Neural crest cell (in vitro differentiated cells): ENCODE data around the gene MEIOSIN. TPM values are rescaled to one million over a fixed set of nuclear protein-coding genes. Genes with fewer than 3 reads are reported as not detected.

Experiments used
- DNase-seq: peaks from one replicate; pipeline ENCODE4 v3.0.0; 2021; ENCODE audit warnings: low read depth, mixed read lengths, low spot score
- H3K27ac Mint-ChIP-seq: one replicate; pipeline ENCODE4 v1.8.0; 2021; ENCODE audit warnings: mild to moderate bottlenecking, mixed read lengths; ENCODE audit not compliant: unreplicated experiment
- H3K27me3 Mint-ChIP-seq: 2 replicates; pipeline ENCODE4 v1.8.0; 2021; ENCODE audit warnings: low read depth, mild to moderate bottlenecking, mixed read lengths
- H3K36me3 Mint-ChIP-seq: 2 replicates; pipeline ENCODE4 v1.8.0; 2021; ENCODE audit warnings: low read depth, mild to moderate bottlenecking, mixed read lengths
- H3K4me1 Mint-ChIP-seq: 2 replicates; pipeline ENCODE4 v1.8.0; 2021; ENCODE audit warnings: mixed read lengths
- H3K4me3 Mint-ChIP-seq: one replicate; pipeline ENCODE4 v1.8.0; 2021; ENCODE audit warnings: mild to moderate bottlenecking, mixed read lengths
- H3K9me3 Mint-ChIP-seq: 2 replicates; pipeline ENCODE4 v1.8.0; 2021; ENCODE audit warnings: mixed read lengths
- CTCF ChIP-seq: fragments of 200-600 bp; sonication (generic); conservative IDR thresholded peaks from 2 replicates; pipeline ENCODE4 v1.5.0; 2021; ENCODE audit warnings: antibody characterized with exemption, mild to moderate bottlenecking
- total RNA-seq: library from RNA; stranded (reverse); gene quantifications from 2 replicates; pipeline ENCODE4 v1.2.1, GENCODE V29; 2021

The MEIOSIN gene
- total RNA-seq, 1 donor from 2014 or later = not detected

DNA sequence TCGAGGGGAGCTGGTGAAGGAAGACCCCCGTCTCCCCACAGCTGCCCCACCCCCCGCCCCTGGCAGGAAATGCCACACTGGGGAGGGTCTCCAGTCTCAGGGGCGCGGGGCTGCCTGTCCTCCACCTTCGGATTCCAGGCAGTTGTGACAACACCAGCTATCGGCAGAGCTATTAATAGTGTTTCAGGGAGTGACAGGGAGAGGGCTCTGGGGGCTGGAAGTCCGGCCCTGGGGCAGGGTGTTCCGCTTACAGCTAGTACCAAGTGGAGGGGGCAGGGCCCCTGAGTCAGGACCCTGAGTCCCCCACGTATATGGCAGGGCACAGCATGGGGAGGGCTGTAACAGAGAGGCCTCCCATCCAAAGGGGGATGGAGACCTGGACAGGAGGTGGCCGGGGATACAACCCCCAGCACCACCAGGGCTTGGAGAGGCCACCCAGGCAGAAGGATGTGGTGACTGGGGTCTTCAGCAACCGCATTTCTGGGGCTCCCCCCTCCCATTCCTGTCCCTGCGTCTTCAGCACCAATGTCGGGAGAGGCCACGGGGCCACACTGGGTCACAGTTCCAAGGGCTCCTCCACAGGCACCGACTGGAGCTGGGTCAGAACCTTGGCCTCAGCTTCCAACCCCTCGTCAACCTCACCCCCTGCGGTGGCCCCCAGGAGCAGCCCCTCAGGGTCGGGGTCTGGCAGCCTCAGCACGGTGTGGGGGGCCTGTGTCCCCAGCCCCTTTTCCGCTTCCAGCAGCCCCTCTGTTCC, 31.9 kb downstream of the MEIOSIN start:
- Mint-ChIP-seq H3K36me3 (no peaks in the 10 kb centered on the region), H3K9me3 (no peaks in the 10 kb centered on the region), H3K27me3 (peaks cover 17% of the 10 kb centered on the region), H3K27ac (no peak overlapping the region), H3K4me3 (peak overlapping the region; percentile 83), H3K4me1 (peaks cover 19% of the 10 kb centered on the region)
- DNase-seq = no peak
- no peak for TF ChIP-seq CTCF

DNA sequence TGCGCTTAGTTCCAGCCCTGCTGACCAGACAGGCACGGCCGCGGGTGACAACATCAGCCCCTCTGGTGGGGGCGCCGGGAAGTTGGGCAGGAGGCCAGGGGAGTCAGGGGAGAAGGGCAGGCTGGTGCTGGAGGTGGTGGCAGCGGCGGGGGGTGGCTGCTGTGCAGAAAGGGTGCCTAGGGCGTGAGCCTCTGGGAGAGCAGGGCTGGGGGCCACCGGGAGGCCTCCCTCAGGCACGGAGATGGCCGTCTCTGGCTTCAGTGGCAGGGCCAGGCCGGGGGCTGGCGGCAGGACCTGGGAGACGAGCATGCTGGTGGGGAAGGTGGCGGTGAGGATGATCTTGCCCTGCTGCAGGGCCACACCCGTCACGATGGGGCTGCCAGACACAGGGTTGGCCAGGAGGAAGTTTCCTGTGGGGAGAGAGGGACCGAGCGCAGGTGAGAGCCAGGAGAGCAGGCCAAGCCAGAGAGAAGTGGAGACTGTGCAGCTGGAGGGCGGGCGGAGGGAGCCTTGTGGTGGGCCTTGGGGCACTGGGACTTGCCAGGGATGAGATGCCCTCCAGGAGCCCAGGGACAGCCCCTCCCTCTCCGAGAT, 32.6 kb downstream of the MEIOSIN start:
- H3K27ac Mint-ChIP-seq = no peak overlapping the region
- DNase-seq = no peak
- peaks cover 5% of the 10 kb centered on the region for H3K36me3 Mint-ChIP-seq
- H3K4me3 Mint-ChIP-seq = peak overlapping the region; percentile 83
- peaks cover 25% of the 10 kb centered on the region for H3K4me1 Mint-ChIP-seq
- H3K27me3 Mint-ChIP-seq = peaks cover 22% of the 10 kb centered on the region
- no peak for TF ChIP-seq CTCF
- H3K9me3 Mint-ChIP-seq = no peaks in the 10 kb centered on the region

DNA sequence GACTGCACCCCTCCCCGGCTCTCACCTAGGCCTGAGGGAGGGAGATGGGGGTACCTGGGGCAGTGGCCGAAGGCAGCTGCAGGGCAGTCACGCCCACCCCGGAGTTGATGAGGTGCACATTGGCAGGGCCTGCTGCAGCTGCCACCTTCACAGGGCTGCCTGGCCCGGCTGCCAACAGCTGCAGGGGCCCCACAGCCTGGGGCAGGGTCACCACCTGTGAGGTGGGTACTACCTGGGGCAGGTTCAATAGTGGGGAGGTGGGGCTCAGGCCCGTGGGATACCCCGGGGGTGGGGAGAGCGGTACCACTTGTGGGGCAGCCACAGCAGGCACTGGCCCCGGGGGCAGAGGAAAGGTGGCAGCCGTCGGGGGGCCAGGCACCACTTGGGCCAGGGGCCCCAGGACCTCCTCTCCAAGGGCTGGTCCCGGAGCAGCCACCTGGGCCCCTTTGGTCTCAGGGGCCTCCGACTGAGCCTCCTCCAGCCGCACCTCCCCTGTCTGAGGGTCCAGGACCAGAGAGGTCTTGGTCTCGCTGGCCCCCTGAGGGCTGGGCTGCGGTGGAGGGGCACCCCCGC, 33.1 kb downstream of the MEIOSIN start:
- no peak for TF ChIP-seq CTCF
- DNase-seq = no peak
- Mint-ChIP-seq H3K27ac (no peak overlapping the region), H3K4me3 (no peak overlapping the region), H3K4me1 (peaks cover 30% of the 10 kb centered on the region), H3K27me3 (peaks cover 25% of the 10 kb centered on the region), H3K36me3 (peaks cover 7% of the 10 kb centered on the region), H3K9me3 (no peaks in the 10 kb centered on the region)

DNA sequence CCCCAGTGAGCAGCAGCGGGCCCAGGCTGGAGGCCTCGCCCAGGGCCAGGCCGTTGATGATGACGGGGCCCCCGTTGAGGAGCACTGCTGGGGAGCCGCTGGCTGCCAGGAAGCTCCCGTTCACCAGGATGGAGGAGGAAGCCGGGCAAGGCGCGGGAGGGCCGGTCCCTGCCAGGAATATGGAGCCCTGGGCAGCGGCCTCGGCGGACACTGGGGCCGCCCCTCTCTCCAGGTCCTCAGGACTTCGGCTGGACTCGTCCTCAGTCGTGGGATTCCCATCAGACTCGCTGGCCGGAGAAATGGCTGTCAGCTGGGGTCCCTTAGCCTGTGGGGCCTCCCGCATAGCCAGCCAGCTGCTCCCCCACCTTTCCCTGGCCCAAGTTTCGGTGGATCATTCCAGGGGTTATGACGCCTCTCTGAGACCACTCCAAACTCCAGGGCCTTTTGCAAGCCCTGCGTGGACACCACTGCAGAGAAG, 33.7 kb downstream of the MEIOSIN start:
- H3K27ac Mint-ChIP-seq = peak overlapping the region; percentile 19
- peaks cover 30% of the 10 kb centered on the region for H3K4me1 Mint-ChIP-seq
- peaks cover 25% of the 10 kb centered on the region for H3K27me3 Mint-ChIP-seq
- peaks cover 7% of the 10 kb centered on the region for H3K36me3 Mint-ChIP-seq
- H3K9me3 Mint-ChIP-seq = no peaks in the 10 kb centered on the region
- peak overlapping the region; percentile 94 for H3K4me3 Mint-ChIP-seq
- DNase-seq = no peak
- TF ChIP-seq CTCF = no peak

DNA sequence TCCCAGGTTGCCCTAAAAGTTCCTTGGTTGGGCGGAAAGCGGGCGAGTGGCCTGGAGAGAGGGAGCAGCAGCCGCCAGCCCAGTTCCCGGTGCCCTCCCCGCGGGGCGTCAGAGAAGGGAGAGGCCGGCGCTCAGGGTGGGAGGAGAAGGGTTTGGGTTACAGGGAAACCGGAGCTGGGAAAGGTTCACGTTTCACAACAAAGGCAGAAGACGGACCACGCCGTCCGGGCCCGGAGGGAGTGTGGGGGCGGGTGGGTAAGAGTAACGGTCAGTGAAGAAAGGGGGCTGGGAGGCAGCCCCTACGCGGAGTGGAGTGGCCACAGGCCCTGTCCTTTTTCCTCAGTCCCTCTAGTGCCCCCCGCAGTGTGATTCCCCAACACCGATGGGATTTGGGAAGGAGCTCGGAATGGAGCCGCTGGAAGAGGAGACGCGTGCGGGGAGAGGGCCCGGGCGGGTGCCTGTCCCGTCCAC, 34.2 kb downstream of the MEIOSIN start:
- H3K27ac Mint-ChIP-seq = peak overlapping the region; percentile 75
- TF ChIP-seq CTCF = no peak
- H3K9me3 Mint-ChIP-seq = no peaks in the 10 kb centered on the region
- peak; percentile 59 for DNase-seq
- peak overlapping the region; percentile 94 for H3K4me3 Mint-ChIP-seq
- peaks cover 10% of the 10 kb centered on the region for H3K36me3 Mint-ChIP-seq
- H3K27me3 Mint-ChIP-seq = peaks cover 30% of the 10 kb centered on the region
- peaks cover 35% of the 10 kb centered on the region for H3K4me1 Mint-ChIP-seq
